HFFc6 (cell line): ENCODE data around the gene MTCL3.

Experiments used
- DNase-seq: peaks from one replicate; pipeline ENCODE4 v3.0.0-alpha.2; 2018
- H3K27ac Mint-ChIP-seq: 2 replicates; pipeline ENCODE4 v1.8.0; 2020; ENCODE audit warnings: mild to moderate bottlenecking, mixed read lengths
- H3K27me3 Mint-ChIP-seq: 2 replicates; pipeline ENCODE4 v1.8.0; 2021; ENCODE audit warnings: mild to moderate bottlenecking, moderate library complexity, mixed read lengths; ENCODE audit not compliant: insufficient read depth
- H3K36me3 Mint-ChIP-seq: 2 replicates; pipeline ENCODE4 v1.8.0; 2021; ENCODE audit warnings: low read depth, mixed read lengths
- H3K4me1 Mint-ChIP-seq: 2 replicates; pipeline ENCODE4 v1.8.0; 2020; ENCODE audit warnings: low read depth, mixed read lengths
- H3K4me3 Mint-ChIP-seq: 2 replicates; pipeline ENCODE4 v1.8.0; 2020; ENCODE audit warnings: mild to moderate bottlenecking, moderate library complexity, mixed read lengths
- H3K9me3 Mint-ChIP-seq: 2 replicates; pipeline ENCODE4 v1.8.0; 2020; ENCODE audit warnings: mild to moderate bottlenecking, mixed read lengths
- CTCF ChIP-seq: fragments of 200-600 bp; sonication (generic); IDR thresholded peaks from 2 replicates; pipeline ENCODE4 v1.5.0; 2021; ENCODE audit warnings: antibody characterized with exemption, mild to moderate bottlenecking

MTCL3 gene

DNA sequence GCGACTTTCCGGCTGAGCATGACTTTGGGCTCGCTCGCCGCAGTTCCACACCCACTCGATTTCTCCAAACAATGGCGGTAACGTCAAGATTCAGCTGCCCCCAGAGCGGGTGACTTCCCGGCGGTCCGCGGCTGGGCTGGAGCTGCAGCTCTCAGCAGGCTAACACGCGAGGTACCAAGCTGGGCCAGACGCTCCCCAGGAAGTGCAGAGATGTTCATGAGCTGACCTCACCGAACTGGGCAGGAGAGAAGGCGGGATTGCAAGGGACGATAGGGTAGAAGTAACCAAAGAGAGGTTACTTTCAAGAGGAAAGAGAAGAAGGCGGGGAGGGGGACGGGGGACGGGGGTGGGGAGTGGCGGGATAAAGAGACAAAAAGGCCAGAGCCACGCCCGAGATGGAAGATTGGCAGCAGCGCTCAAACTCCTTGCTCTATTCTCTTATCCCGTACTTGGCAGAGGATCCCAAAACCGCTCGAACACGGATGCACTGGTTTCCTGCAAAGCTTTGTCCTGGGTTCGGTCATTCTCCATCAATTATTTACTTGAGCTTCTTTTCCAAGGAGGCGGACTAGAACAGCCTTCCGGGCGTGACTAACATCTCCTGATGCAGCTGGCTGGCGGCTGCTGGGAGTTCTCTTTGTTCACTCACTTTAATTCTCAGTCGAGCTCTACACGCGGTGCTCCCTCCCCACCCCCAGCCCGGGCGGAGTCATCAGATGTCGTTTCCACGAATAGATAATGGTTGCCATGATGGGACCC, at the start of gene MTCL3:
MTCL3 (minus strand) TSS at position 626 of the 759 bp plus-strand sequence.
- no peak for DNase-seq
- Mint-ChIP-seq H3K4me3 (peak within 1 kb of the TSS; percentile 82), H3K9me3 (no peaks in the 10 kb centered on the region), H3K36me3 (no peaks in the 10 kb centered on the region), H3K4me1 (peaks cover 32% of the 10 kb centered on the region), H3K27me3 (peaks cover 19% of the 10 kb centered on the region), H3K27ac (no peak within 1 kb of the TSS)
- TF ChIP-seq CTCF, result no peak

DNA sequence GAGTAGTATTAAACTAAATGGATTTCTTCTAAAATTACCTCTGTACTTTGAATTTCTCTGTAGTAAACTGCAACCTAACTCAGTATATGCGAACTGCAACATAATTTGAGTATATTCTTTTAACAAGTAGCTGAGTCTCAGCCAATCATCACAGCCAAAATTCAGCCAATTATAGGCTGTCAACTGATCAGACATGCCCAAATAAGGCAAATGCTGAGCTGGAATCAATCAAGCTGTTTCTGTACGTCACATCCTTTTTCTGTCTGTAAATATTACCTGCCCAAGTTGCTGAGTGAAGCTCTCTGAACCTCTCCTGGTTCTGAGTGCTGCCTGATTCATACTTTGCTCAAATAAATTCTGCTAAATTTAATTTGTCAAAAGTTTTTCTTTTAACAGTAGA, 48.3 kb upstream of the MTCL3 start:
- no peaks in the 10 kb centered on the region for H3K9me3 Mint-ChIP-seq
- H3K4me1 Mint-ChIP-seq, result no peaks in the 10 kb centered on the region
- no peaks in the 10 kb centered on the region for H3K36me3 Mint-ChIP-seq
- peaks cover 10% of the 10 kb centered on the region; the same call in 1 of the 2 replicates for H3K27me3 Mint-ChIP-seq
- no peak for DNase-seq
- no peak for TF ChIP-seq CTCF
- no peak overlapping the region for H3K27ac Mint-ChIP-seq
- H3K4me3 Mint-ChIP-seq, result no peak overlapping the region

DNA sequence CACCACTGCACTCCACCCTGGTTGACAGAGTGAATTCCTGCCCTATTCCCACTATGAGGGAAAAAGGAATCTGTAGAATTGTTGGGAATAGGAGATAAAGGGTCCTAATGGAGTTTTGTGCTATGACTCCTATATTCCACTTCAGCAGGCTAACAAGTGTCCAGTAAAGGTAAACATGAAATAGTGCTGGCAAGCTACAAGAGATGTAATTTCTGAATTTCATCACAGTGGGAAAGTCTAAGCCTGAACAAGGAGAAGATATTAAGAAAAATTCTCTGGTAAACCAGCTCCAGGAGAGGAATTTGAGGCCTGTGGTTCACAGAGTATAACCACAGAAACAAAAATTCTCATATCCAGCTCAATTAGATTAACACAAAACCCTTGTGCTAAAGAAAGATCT, 47.5 kb upstream of the MTCL3 start:
- Mint-ChIP-seq H3K9me3 (no peaks in the 10 kb centered on the region), H3K27me3 (peaks cover 10% of the 10 kb centered on the region; the same call in 1 of the 2 replicates), H3K4me3 (no peak overlapping the region), H3K4me1 (no peaks in the 10 kb centered on the region), H3K27ac (no peak overlapping the region), H3K36me3 (no peaks in the 10 kb centered on the region)
- DNase-seq, result no peak
- no peak for TF ChIP-seq CTCF

DNA sequence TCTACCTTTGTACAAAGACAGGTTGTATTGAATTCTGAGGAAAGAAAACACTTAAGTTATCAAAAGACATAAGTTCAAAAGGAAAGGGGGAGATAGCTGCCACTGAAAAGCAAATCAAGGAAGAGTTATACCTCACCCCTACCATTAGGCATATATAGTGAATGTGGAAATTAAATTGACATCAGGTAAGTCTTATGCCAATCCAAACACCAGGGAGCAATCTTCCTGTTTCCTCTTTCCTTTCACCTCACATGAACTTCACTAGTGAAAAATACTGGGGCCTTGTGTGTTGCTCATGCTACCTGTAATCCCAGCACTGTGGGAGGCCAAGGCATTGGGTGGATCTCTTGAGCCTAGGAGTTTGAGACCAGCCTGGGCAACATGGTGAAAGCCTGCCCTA, 47.0 kb upstream of the MTCL3 start:
- Mint-ChIP-seq H3K9me3 (no peaks in the 10 kb centered on the region), H3K27ac (no peak overlapping the region), H3K27me3 (peaks cover 10% of the 10 kb centered on the region; the same call in 1 of the 2 replicates), H3K4me1 (no peaks in the 10 kb centered on the region), H3K4me3 (no peak overlapping the region), H3K36me3 (no peaks in the 10 kb centered on the region)
- TF ChIP-seq CTCF, result no peak
- DNase-seq, result no peak

DNA sequence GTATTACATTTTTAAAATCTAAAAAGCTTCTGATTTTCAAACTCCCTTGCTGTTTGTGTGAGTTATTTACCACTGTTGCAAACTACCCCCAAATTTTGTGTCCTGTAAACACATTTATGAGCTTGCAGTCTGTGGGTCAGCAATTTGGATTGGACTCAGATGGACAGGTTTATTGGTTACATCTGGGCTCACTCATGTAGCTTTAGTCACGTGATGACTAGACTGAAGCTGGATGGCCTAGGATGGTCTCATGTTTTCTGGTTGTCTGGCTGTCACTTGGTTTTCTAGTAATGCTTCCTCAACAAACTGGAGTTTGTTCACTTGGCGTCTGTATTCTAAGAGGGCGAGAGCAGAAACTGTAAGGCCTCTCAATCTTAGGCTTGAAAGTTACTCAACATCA, 45.6 kb upstream of the MTCL3 start:
- no peak overlapping the region for H3K27ac Mint-ChIP-seq
- no peaks in the 10 kb centered on the region for H3K4me1 Mint-ChIP-seq
- no peak overlapping the region for H3K4me3 Mint-ChIP-seq
- TF ChIP-seq CTCF, result no peak
- H3K9me3 Mint-ChIP-seq, result no peaks in the 10 kb centered on the region
- no peak for DNase-seq
- H3K27me3 Mint-ChIP-seq, result peaks cover 9% of the 10 kb centered on the region; the same call in 1 of the 2 replicates
- H3K36me3 Mint-ChIP-seq, result no peaks in the 10 kb centered on the region
